ENCODE results near the gene RGS19. TPM values are rescaled to one million over a fixed set of nuclear protein-coding genes. Genes with fewer than 3 reads are reported as not detected.

RGS19 gene
- total RNA-seq, 1 donor from 2014 or later: 16.4 TPM

Small RNA genes within 50 kb of the gene (microRNA-seq; reads per million reads assigned to microRNA genes)
- 0.48 reads per million for gene MIR6813

Other genes with a start within 250 kb of the RGS19 start
- gene ZBTB46, start 248.3 kb downstream of the RGS19 start, total RNA-seq: 19.6 and 20.9 TPM in 2 replicates
- gene ABHD16B, start 218.0 kb downstream of the RGS19 start, total RNA-seq: not detected in 2 replicates
- 94.4 and 99.0 TPM in 2 replicates for gene TPD52L2, start 214.2 kb downstream of the RGS19 start, total RNA-seq
- 49.3 and 60.7 TPM in 2 replicates for gene DNAJC5, start 184.4 kb downstream of the RGS19 start, total RNA-seq
- gene UCKL1, start 123.1 kb downstream of the RGS19 start, total RNA-seq: 19.9 and 22.3 TPM in 2 replicates
- gene ZNF512B, start 109.6 kb downstream of the RGS19 start, total RNA-seq: 17.8 and 23.2 TPM in 2 replicates
- gene SAMD10, start 99.9 kb downstream of the RGS19 start, total RNA-seq: 1.1 and 9.2 TPM in 2 replicates
- 42.4 and 49.4 TPM in 2 replicates for gene PRPF6, start 98.4 kb downstream of the RGS19 start, total RNA-seq
- 0.45 and 0.47 TPM in 2 replicates for gene C20orf204, start 43.3 kb downstream of the RGS19 start, total RNA-seq
- not detected in 2 replicates for gene SOX18, start 29.9 kb downstream of the RGS19 start, total RNA-seq
- gene TCEA2, start 16.3 kb downstream of the RGS19 start, total RNA-seq: 18.9 and 21.6 TPM in 2 replicates
- gene OPRL1, start 564 bp upstream of the RGS19 start, total RNA-seq: 1.0 and 1.1 TPM in 2 replicates
- 0.24 TPM in 1 of 2 replicates, not detected in the other for gene LKAAEAR1, start 4.9 kb upstream of the RGS19 start, total RNA-seq
- not detected in 2 replicates for gene NPBWR2, start 28.0 kb upstream of the RGS19 start, total RNA-seq
- gene MYT1, start 84.9 kb upstream of the RGS19 start, total RNA-seq: not detected in 2 replicates
- 62.3 and 94.6 TPM in 2 replicates for gene PCMTD2, start 176.2 kb upstream of the RGS19 start, total RNA-seq

All from myocyte (in vitro differentiated cells).